Measurements from ENCODE around the gene PAK1. TPM values are rescaled to one million over a fixed set of nuclear protein-coding genes. Genes with fewer than 3 reads are reported as not detected.

PAK1 gene
- total and polyA plus RNA-seq, 2 of the 8 experiments (the other 6 are each of a cell fraction or from before 2014, with no cell fraction given), result 87.7 to 151 TPM

DNA sequence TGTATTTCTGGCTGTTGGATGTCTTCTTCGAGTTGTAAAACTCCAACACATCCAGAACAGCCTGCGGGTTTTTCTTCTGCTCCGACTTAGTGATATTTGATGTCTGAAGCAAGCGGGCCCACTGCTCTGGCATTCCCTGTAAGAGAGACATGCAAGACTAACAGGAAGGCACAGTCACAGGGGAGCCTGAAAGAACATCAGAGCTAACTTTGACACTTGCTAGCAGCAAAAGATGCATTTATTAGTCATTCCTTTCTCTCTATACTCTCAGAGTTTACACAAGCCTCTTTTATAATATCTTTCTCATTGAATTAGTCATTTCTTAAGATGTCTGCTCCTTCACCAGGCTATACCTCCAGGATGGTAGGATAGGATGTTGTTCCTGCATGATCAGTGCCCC, 94.6 kb downstream of the PAK1 start (continued):
- TF ChIP-seq CHD1 (IDR thresholded peaks at IDR 0.05; ENCODE audit: low read depth, low read length) (no peak), GTF2F1 (IDR thresholded peaks at IDR 0.05; ENCODE audit: borderline replicate concordance, low read depth, low read length) (no peak), POLR2AphosphoS5 (IDR thresholded peaks at IDR 0.05; ENCODE audit: low read depth, low read length) (no peak)
- TF ChIP-seq, protein P1, sequence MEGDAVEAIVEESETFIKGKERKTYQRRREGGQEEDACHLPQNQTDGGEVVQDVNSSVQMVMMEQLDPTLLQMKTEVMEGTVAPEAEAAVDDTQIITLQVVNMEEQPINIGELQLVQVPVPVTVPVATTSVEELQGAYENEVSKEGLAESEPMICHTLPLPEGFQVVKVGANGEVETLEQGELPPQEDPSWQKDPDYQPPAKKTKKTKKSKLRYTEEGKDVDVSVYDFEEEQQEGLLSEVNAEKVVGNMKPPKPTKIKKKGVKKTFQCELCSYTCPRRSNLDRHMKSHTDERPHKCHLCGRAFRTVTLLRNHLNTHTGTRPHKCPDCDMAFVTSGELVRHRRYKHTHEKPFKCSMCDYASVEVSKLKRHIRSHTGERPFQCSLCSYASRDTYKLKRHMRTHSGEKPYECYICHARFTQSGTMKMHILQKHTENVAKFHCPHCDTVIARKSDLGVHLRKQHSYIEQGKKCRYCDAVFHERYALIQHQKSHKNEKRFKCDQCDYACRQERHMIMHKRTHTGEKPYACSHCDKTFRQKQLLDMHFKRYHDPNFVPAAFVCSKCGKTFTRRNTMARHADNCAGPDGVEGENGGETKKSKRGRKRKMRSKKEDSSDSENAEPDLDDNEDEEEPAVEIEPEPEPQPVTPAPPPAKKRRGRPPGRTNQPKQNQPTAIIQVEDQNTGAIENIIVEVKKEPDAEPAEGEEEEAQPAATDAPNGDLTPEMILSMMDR (IDR thresholded peaks at IDR 0.05; ENCODE audit: control extremely low read depth in 1 of 3, insufficient read depth in 1 of 3, low read depth in 1 of 3, low read length in 3 of 3), result no peak
